ENCODE results near the gene COMMD8. TPM values are rescaled to one million over a fixed set of nuclear protein-coding genes. Genes with fewer than 3 reads are reported as not detected.

The COMMD8 gene
- total RNA-seq, 1 donor from 2014 or later, result 12.1 TPM

DNA sequence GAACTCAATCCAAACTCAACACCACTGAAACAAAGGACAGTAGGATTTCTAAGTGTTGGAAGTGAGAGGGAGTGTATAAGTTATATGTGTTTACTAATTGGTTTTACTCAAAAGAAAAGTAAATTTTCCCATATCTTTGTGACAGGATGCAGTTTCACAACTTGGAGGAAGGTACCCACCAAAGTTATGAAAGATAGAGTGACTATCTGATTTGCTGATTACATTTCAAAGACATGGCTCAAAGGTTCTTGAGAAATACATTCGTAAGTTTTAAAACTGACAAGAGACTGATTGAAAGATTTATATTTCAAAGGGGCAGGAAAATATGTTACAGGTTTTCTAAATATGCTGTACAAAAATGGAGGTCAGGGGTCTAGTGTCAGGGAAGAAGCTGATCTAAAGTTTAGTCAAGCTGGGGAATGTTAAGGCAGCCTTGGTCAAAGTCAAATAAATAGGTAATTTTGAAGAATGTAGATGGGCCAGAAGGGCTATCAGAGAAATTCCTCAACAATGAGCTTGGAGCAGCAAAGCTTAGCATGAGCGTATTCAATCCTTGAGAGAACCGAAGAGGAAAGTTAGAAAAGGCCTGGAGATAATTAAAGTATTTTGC, 9.7 kb upstream of the COMMD8 start:
- no peak for DNase-seq (ENCODE audit: low spot score)

DNA sequence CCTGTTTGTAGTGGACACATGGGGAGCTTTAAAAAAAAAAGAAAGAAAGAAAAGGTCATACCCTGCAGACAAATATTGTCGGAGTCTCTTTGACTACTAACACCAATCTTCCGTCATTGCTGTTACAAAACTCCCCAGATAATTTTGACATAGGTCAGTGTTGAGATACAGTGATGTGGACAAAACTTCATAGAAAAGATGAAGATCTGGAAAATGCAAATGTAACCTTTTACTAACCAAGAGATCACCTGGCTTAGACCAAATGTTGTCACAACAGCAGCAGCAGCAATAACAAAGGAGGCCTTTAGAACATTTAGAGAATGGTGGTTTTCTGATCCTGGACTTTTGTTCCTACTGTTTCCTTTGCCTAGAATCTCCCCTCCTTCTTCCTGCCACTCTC, 8.1 kb upstream of the COMMD8 start:
- no peak for DNase-seq (ENCODE audit: low spot score)

DNA sequence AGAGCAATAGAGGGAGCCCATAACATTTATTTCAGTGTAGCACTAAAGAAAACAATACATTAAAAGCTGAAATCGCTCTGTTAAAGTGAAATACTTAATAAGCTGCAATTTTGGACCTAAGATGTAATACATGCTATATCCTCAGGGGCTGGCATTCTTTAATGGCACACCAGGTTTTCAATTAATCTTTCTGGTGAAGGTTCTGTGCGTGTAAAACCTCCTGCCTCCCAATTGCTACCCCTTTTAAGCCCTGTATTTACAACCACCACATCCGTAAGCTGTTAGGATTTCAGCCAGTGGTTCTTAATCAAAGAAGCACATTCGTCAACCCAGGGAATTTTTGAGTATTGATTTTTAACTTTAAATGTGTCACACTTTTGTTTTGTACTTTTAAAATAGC, 7.6 kb upstream of the COMMD8 start:
- no peak for DNase-seq (ENCODE audit: low spot score)

DNA sequence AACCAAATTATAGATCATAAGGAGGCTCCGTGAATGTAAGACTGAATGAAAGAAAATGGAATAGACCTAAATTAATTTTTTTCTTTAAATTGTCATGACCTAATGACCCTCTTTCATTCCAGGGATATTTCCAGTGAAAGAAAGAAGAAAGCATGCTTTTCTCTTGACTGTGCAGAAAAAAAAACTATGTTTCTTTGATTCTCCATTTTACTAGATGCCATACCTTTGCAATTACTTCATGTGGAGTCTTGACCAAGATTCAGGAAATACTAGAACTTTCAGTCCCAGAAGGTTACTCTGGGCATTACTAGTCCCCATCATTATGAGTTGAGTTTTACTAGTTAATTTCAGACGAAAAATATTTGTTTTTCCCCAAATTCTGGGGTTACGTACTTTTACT, 6.4 kb upstream of the COMMD8 start:
- DNase-seq (ENCODE audit: low spot score), result no peak

DNA sequence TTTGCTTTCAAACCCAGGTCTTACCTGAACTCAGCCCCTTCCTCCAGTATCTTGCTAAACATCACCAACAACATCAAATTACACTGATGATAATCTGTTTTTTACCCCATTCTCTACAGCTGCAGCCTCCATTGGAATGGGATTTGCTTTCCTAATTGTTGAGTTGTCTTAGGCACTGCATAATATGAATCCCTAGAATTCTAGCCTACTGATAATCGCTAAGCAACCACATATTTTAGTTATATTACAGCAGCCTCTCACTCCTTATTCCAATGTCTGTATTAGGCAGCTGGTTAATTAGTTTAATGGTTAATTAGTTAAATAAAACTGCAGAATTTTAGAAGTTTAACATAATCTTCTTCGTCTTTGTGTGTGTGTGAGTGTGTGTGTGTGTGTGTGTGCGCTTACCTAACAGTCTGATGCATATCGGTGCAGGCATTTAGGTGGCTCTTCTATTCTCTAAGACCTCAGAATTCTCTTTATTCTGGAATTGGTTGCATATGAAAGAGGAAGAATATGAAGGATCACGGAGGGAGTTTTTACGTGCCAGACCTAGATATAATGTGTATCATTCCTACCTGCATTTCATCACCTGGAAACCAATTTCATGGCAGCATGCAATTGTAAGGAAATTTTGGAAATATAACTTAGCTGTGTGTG, 5.3 kb upstream of the COMMD8 start:
- no peak for DNase-seq (ENCODE audit: low spot score)

DNA sequence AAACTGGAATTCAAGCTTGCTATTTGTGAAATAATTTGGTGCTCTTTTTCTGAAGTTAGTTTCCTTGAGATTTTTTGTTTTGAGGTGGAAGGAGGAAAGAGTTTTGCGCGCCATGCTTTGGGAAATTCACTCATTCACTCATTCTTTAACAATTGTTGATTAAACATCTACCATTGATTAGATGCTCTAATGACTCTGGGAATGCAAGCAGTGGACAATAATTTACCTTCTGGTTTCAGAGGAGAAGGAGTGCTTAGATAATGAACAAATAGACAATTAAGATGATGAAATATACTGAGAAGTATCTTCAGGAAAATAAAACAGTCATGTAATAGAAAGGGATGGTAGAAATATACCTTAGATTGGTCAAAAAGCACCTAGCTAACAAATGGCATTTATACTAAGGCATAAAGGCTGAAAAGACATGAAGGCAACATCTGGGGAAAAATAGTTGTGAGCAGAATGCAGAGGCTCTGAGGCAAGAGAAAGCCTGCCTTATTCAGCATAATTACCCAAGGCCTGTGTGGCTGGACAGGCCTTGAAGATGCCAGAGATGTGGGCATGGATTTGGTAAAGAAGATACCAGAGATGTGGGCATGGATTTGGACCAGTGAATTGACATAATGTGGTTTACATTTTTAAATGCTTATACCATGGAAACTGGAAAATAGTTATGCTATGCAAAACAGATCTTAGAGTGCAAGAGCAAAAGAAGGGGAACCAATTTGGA, 2.7 kb upstream of the COMMD8 start:
- DNase-seq (ENCODE audit: low spot score), result no peak

DNA sequence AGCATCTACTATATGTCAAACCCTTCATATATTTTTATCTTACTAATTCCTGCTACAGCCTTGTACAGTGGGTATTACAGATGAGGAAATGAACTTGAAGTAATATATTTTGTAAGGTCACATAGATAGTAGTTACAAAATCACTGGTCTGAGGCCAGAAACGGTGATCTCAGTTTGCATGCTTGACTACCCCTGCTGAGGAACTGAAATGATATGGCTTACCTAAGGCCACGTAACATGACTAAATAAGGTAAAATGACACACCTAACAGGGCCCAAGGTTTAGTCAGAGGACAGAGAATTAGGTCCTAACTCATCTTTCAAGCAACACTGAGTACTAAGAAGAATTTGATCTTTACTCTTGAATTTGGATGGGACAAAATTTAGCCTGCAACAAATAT, 1.5 kb upstream of the COMMD8 start:
- no peak for DNase-seq (ENCODE audit: low spot score)

DNA sequence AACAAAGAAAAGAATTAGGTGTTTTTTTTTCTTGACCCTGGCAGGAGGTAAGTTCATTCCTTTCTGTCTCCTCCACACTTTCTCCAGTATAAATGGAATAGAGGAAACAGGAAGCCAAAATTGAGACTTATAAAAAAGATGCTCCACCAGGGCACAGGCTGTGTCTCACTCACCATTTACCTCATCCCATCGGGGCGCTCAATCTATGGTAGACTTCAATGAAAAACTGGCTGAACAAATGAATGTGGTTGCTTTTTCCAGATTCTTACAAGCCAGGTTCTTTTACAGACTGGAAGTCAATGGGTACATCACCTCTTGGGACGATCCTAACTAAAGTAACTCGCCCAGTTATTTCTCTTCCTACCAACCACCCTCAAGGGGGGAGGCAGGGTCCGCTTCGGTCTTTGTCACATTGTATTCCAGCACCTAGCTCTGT, 685 bp downstream of the COMMD8 start:
- no peak for DNase-seq (ENCODE audit: low spot score)

DNA sequence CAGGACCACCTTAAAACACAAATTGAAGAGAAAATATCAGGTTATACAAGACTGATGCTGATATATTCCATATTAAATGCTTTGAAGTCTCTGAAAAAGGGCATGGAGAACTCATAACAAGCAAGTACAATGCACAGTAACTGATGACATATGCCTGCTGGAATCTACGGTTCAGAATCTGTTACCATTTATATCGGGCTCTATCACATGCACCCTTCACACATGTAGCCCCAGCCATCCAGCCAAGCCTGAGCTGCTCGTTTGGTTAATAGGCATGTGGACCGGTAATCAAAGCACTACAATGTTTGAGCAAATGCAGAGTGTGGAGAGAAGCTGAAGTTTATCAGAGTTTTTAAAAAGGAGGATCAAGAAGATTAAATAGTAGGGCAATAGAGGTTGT, 11.8 kb downstream of the COMMD8 start:
- no peak for DNase-seq (ENCODE audit: low spot score)

DNA sequence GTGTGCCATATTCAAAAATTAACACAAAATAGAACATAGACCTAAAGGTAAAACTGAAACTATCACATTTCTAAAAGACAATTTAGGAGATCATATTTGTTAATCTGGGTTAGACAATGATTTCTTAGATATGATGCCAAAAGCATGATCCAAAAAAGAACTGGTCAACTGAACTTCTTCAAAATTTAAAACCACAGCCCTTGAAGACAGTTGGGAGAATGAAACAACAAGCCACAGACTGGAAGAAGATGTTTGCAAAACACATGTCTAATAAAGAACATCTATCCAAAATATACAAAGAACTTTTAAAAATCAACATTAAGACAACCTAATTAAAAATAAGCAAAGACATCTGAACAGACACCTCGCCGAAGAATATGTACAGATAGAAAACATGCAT, 19.5 kb downstream of the COMMD8 start:
- no peak for DNase-seq (ENCODE audit: low spot score)

DNA sequence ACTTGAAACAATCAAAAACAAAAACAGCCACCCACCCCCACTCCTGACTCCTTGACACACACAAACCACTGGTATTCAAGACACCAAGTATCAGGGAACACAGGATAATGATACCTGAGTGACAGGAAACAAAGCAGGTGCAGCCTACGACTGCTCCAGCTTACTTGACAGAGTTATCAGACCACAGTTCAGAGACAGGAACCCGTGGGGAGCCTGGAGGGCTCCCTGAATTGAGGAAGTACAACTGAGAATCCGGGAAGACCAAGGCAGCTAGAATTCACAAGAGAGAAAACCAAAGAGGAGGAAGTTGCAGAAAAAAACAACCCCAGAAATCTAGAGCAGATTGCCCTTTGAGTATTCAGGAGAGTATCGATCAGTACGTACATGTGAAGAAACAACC, 20.5 kb downstream of the COMMD8 start:
- DNase-seq (ENCODE audit: low spot score), result no peak

DNA sequence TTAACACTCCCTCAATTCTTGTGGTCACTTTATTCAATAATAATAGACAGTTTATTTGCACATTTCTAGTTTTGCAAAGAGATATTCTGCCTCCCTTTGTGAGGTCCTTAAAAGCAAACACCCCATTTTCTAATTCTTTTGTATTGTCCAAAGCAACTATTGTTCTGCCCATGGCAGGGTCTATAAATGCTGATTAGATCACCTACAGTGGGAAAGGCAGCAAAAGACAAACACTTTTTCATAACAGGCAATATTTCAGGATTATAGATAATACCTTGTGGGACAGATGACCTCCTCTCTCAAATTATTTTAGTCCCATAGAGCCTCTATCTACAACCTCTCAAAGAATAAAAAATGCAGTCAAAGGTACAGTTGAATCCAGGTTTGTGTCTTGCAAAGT, 28.6 kb downstream of the COMMD8 start:
- DNase-seq (ENCODE audit: low spot score), result no peak

DNA sequence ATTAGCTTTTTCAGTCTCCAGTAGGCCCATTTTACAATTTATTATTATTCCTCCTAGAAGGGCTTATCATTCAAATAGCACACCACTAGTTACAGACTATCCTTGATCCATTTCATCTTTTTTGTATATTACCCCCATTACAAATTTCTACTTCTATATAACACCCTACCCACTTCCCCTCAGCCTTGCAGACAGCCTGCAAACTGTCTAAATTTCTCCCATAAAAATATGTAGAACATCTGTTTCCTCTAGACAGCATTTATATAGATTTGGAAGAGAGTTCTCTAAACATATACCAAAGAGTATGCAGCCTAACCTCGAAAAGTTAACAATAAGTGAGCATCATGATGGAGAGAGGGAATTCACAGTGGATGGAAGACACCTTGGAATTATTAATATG, 30.8 kb downstream of the COMMD8 start:
- no peak for DNase-seq (ENCODE audit: low spot score)

DNA sequence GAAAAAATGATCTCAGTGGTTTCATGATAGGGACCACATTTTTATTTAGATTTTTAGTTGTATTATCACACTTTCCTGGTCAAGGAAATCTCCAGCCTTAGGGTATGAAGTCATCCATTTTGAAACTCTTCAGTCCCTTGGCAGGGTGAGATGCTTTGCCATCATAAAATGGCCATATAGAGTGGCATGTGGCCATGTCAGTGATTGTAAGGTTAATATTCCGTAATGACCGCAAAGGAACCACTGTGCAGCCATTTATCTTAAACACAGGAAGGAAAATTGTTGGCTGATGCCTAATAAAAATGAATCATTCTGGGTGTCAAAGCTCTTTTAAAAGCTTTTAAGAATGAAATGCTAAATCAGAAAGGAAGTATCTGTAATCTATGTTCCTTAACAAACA, 35.6 kb downstream of the COMMD8 start:
- no peak for DNase-seq (ENCODE audit: low spot score)

DNA sequence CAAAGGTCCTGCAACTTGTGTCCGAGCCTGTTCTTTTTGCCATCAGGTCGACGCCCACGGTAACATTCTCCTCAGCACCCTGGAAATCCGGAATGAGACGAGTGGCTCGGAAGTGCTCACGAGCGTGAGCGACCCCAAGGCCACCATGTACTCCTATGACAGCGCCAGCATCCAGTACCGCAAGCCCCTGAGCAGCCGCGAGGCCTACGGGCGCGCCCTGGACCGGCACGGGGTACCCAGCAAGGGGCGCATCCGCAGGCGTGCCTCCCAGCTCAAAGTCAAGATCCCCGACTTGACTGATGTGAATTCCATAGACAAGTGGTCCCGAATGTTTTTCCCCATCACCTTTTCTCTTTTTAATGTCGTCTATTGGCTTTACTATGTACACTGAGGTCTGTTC, 37.9 kb downstream of the COMMD8 start:
- no peak for DNase-seq (ENCODE audit: low spot score)

DNA sequence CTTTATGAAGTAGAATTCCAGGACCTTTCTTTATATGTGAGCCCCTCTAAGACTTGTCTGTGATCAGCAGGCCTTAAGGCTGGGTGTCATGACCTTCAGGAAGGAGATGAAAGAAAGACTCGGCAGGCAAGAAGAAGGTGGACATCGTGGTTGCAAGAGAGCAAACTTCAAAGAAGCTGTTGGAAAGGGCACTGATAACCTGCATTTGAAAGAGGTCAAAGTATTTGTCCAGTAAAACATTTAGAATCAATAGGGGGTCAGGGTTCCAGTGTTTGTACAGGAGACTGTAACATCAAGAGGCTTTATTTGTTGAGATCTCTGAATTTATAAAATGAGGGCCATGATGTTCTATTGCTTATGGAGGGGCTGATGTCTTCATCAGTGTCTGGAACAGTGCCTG, 44.2 kb downstream of the COMMD8 start:
- no peak for DNase-seq (ENCODE audit: low spot score)

DNA sequence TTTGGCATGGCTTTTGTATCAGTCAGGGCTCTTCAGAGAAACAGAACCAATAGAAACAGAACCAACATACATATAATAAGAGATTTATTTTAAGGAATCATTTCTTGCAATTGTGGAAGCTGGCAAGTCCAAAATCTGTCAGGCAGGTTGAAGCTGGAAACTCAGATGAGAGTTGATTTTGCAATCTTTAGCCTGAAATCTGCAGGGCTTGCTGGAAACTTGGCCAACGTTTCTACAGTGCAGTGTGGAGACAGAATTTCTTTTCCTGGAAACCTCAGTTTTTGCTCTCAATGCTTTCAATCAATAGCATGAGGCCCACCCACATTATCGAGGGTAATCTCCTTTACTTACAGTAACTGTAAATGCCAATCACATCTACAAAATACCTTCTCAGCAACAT, 45.4 kb downstream of the COMMD8 start:
- no peak for DNase-seq (ENCODE audit: low spot score)

DNA sequence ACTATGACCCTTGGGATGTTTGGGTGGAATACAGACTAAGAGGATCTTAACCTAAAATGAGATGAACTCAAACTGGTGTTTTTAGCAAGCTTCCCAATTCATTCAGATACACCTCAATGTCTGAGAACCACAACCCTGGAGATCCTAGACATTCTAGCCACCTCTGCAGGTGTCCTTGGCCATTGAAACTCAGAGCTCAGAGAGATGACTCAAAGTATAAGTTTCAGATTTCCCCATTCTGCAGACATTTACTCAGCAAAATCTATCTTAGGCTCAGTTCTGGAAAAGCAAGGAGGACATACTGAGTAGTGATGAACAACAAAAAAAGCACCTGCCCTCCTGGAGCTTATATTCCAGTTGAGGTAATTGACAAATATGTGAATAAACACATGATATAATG, 47.8 kb downstream of the COMMD8 start:
- DNase-seq (ENCODE audit: low spot score), result no peak

DNA sequence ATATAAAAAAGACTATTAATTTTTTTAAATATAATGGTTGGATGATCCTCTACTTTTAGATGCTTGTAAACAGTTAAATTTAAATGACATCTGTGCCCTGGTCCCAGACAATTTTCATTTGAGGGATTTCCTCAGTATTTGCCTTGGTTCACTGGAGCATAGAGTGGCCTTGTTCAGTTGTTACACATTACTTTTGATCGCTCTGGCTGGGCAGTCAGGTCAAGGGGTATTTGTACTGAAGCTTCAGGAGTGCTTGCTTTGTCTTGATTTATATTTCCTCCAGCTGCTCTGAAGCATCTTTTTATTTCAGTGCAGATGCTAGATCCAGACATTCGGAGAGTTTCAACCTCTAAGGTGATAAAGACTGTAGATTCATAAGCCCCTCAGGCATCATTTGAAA, 50.0 kb downstream of the COMMD8 start:
- no peak for DNase-seq (ENCODE audit: low spot score)

DNA sequence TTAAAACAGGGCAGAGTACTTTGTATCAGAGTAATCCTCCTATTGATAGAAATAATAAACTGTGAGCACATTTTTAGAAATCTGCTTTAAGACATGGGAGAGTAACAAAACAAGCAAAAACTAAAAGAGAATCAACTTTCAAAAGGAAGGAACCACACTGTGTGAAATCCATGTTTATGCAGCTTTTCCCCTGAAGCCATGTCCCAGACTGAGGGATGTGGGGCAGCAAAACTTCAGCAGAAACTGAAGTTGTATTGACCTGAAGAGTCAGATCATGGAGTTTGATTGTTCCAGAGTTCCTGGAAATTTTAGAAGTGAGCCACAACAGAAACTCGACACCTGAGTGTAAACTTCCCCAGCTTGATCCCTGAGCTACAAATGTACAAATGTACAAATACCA, 53.2 kb downstream of the COMMD8 start:
- no peak for DNase-seq (ENCODE audit: low spot score)

DNA sequence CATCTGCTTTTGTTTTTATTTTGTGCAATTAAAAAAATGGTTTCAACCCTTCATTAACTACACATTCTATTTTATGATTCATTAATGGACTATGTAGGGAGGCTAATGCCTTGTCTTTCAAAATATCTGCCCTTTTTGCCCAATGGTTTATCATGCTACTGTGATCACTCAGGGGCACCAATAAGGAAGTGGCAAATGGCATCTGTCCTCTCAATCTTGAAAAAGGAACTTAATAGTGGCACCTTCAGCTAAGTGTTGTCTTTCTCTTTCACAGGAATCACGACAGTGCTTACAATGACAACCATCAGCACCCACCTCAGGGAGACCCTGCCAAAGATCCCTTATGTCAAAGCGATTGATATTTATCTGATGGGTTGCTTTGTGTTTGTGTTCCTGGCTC, 57.1 kb downstream of the COMMD8 start:
- no peak for DNase-seq (ENCODE audit: low spot score)
